NCI-H146 treated with DMSO at 0.1 percent for 48 hours (cell line): ENCODE data around the gene ADAMTSL1.

Source experiments
- DNase-seq: peaks from one replicate; lab custom pipeline; 2025; ENCODE audit not compliant: unreplicated experiment; lab: John Stamatoyannopoulos, UW

ADAMTSL1 gene

DNA sequence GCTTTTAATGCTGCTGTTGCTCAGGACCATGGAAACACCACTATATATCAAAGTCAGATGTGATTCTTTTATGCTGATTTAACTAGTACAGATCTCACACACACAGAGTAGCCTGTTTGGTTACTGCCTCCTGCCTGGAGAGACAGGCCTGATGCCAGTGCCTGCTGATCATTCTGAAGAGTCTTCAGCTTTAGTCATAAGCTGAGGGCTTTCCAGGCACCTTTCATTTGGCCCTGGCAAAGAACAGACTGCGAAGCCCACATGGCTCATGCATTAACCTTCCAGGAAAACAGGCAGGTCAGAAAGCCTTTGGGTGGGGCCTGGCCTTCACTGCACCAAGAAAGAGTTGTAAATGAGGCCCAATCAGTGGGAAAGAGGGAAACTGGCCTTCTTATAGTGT is 414.3 kb downstream of the ADAMTSL1 start:
- DNase-seq = no peak

DNA sequence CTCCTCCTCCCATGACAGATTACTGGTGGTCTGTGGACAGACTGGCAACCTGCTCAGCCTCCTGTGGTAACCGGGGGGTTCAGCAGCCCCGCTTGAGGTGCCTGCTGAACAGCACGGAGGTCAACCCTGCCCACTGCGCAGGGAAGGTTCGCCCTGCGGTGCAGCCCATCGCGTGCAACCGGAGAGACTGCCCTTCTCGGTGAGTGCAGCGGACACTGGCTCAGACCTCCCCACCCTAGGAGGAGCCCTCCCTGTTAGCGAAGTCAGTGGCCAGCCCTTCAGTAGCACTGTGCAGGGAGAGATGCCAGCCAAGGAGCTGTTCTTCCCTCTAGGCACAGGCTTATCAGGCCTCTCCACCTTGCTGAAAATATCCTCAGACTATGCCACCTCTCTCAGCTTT is 415.6 kb downstream of the ADAMTSL1 start:
- no peak for DNase-seq

DNA sequence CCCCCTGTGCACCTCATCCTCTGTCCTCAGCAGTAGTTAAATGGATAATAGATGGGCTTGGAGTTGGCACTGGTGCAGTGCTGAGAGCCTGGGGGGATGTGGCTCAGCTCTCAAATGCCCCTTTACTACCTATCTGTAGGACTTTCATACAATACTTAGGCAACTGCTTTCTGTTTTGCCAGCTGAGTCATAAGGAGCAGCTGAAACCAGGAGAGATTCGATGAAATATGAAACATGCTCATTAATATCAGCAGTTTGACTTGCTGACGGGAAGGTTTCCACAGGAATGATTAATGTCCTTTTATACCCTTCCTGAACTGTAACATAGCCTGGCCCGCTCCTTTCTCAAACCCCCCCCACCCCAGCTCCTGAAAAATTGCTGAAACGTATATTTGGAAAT is 416.4 kb downstream of the ADAMTSL1 start:
- DNase-seq = no peak

DNA sequence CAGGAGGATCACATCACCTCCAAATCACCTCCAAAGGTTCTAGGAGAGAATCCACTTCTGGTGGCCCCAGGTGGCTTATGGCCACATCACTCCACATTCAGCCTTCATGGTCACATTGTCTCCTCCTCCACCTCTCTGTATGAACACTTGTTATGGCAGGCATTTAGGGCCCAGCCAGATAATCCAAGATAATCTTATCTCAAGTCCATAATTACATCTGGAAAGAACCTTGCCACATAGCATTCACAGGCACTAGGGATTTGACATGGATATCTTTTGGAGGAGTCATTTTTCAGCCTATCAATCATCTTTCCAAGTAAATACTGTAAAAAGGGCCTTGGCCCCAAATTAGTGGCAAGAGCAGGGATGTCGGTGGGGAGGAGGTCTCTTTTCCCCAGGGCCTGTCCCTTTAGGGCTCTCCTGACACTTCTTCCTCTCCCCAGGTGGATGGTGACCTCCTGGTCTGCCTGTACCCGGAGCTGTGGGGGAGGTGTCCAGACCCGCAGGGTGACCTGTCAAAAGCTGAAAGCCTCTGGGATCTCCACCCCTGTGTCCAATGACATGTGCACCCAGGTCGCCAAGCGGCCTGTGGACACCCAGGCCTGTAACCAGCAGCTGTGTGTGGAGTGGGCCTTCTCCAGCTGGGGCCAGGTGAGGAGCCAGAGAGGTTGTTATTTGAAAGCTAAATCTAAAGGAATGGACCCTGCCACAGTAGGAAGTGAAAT is 418.2 kb downstream of the ADAMTSL1 start:
- no peak for DNase-seq

DNA sequence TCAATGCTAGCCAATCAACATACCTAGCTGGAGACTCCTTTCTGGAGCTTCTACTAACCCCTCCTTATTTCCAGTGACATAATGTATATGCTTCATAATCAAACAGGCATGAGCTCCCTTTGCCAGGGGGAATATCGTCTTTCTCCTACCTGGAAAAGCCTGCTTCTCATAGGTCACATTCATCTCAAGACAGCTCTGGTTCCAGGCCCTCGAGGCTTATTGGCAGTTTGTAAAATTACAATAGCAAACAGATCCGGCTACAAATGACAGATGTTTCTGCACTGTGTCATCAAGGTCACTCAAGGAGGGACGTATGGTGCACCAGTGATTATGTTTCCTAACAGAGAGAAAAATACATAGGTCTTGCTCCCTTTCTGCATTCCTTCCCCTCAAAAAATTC is 419.1 kb downstream of the ADAMTSL1 start:
- DNase-seq = no peak

DNA sequence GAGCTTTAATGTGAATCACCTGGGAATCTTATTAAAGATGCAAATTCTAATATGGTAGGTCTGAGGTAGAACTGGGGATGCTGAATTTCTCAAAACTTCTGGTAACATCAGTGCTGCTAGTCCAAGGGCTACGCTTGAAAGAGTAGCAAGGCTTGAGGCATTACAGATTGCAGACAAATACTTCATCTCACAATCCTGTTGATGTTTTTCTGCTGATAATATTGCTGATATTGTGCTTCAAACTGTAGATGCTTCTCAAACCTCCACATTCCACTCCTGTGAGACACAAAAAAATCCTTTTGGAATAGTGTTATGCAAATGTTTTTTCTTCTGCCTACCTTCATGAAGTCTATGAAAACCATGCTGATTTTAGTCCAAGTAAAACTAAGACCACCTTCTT is 419.5 kb downstream of the ADAMTSL1 start:
- DNase-seq = no peak

DNA sequence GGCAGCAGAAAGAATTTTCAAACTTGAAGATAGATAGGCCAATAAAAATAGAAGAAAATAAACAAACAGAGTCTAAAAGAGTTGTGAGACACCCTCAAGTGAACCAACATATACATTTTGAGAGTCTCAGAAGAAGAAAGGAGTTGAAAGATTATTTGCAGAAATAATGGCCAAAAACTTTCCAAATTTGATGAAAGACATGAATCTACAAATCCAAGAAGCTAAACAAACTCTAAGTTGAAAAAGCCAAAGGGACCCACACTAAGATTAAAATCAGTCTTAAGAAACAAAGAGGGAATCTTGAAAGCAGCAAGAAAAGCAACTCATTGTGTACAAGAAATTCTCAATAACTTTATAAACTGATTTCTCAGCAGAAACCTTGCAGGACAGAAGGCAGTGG is 422.1 kb downstream of the ADAMTSL1 start:
- DNase-seq = no peak

DNA sequence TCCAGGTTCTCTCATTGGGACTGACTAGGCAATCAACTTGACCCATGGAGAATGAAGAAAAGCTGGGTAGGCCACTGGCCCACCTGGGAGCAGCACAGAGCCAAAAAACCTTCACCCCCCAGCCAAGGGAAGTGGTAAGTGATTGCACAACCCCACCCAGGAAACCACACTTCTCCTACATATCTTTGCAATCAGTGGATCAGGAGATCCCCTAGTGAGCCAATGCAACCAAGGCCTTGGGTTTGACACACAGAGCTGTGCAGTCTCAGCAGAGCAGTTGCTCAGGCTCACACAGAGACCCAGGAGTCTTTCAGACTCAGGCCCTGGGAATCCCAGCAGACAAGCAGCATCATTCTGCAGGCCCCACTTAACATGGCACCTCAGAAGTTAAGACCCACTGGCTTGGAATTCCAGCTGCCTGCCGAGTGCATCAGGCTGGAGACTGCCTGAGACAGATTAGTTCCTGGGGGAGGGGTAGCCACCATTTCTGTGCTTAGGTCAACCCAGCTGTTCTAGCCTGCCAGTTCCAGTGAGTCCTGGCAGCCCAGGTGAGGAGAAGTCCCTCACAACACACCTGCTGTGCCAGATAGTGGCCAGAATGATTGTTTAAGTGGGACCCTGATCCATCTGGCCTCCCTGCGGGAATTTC is 422.7 kb downstream of the ADAMTSL1 start:
- peak; percentile 12 for DNase-seq

DNA sequence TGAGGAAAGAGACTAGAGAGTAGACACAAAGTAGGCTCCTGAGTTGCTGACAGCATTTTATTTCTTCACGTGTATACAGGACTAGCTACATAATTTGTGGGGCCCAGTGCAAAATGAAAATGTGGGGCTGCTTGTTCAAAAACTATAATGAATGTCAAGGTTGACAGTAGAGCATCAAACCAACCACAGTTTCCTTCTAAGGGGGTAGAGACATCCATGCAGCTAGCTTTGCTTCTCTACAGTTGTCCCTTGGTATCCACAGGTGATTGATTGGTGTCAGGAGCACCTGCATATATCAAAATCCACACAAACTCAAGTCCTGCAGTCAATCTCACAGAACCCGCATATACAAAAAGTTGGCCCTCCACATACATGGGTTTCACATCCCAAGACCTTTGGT is 429.5 kb downstream of the ADAMTSL1 start:
- no peak for DNase-seq

DNA sequence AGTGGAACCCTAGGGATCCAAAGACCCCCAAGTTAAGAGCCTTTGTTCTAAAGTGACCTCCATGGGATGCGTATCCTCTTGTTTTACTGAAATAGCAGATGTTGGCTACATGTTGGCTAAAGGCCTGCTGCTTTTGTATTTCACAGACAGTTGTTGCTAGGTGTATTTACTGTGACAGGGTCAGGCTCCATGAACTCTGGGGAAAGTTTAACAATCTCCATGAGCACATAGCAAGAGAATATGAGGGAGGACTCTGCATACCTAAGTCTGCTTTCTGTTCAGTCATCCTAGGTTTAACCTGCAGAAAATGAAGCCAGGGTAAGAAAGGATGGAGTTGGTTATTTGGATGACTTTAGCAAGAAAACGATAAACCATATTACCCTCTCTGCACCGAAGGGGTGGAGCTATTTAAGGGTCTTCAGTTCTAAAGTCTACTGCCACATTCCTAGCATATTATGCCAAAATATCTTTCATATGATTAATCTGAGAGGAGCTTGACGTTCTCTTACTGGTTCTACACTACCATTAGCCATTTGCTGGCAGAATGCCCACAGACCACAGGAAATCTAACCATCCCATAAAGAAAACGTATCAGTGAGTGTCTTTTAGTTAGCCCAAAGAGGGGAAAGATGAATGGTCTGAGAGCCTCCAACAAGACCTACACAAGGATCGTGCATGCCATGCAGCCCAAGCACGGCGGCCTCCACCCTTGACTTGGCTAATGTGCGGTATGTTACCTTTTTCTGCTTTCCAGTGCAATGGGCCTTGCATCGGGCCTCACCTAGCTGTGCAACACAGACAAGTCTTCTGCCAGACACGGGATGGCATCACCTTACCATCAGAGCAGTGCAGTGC is 431.3 kb downstream of the ADAMTSL1 start:
- DNase-seq = no peak

DNA sequence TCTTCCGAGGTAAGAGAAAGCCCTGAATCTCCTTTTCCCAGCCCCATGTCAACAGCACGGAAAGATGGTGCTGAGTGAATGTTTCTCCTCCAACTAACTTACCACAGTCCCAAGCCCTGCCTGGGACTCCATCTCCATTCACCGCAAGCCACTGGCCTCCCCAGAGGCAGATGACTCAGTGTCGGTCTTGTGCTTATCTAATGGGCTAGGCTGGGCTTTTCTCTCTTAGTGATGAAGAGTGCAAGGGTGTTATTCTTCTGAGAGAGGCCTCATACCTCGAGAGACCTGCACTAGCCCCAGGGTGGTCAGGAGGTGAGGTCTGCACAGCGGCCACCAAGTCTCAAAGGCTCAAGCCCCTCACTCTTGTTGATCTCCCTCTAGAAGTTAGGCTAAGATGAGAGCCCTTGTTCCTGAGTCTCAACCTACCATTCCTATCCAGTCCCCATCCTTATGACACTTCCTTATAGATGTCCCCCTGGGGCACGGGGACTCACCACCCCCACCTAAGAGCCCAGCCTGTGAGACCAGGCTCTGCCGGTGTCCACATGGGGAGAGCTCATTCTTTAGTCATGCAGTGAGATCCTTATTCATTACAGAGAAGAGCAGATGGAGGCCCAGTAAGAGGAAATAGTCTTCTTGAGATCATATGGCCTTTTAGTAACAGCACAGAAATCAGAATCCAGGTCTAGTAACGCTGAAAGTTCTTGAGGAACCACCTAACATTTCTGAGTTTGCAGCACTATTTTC is 432.1 kb downstream of the ADAMTSL1 start:
- no peak for DNase-seq

DNA sequence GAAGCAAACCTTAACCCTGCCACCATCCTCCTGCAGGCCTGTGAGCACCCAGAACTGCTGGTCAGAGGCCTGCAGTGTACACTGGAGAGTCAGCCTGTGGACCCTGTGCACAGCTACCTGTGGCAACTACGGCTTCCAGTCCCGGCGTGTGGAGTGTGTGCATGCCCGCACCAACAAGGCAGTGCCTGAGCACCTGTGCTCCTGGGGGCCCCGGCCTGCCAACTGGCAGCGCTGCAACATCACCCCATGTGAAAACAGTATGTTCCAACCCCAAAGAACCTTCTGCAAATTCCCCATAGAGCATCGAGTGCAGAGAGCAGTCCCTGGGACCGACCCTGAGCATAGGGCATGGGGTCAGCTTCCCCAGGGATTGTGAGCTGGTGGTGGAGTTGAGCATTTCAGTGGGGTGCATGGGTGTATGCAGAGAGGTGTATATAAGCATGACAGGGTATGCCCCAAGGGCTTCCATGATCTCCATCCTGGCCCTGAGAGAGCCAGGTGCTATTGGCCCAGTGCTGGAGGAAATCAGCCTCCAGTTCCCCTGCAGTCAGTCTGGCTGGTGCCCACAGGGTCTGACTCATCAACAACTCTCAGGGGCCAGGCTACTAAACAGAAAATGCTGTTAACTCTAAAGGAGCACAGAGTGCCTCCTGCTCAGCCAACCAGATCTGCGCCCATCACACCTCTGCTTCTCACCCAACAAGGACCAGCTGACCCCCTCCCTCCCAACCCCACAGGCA is 432.9 kb downstream of the ADAMTSL1 start:
- no peak for DNase-seq

DNA sequence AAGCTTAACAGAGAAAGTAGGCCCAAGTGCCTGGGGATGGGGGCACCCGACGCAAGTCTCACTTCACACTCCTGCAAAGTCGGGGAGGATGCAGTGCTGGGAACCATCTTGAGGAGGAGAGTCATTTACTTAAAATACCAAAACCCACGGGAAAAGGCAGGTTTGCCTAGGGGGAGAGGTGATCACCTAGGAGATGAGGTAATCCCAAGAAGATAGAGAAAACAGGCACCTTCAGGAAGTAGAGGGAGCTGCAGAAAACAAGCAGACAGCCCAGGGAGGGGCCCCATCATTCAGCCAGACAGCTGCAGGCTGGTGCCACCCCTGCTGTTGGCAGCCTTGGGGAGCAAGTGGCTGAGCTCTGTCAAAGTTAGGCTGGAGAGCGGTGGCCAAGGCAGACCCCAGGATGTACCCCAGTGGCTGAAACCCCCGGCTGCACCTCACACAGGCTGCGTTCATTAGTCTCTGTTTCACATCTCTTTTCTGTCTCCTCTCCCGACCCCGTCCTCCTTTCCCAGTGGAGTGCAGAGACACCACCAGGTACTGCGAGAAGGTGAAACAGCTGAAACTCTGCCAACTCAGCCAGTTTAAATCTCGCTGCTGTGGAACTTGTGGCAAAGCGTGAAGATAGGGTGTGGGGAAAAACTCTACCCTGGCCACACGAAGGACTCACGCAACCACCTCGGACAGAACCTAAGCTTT is 434.1 kb downstream of the ADAMTSL1 start:
- no peak for DNase-seq

DNA sequence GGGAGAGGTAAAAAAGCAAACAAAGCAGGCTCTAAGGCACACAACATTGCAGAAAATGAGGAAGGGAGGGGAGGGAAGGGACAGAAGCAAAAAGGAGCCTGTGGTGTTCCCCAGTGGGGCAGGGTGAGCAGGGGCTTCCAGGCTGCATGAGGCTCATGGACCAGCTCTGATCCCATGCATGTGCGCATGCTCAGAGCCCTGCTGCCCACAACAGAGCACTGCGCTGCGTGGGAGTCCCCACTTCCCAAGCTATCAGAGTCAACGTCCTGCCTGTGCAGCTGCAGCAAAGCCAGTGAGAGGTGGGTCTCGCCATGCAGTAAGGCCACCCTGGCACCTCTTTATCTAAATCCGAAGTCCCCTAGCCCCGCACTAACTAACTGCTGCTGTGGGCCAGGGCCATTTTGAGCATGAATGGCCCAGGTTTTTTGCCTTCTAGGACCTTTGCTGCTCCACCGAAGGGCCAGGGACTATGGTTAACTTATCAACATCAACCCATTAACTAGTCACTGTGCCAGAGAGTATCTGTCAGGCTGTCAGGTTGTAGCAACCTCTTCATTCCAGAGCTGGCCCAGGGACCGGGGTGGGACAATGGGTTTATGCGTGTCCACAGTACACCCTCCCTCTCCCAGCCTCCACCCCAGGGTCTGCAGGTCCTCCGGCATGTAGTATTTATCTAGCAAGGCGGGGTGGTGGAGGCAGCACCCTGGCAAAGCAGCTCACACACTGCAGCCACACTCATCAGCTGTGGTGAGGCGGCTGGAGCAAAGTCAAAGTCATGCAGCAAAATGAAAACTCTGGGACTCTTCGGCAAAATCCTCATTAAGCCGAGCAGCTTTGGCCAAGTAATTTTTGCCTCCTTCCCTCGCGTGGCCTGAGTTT is 435.4 kb downstream of the ADAMTSL1 start:
- DNase-seq = no peak

DNA sequence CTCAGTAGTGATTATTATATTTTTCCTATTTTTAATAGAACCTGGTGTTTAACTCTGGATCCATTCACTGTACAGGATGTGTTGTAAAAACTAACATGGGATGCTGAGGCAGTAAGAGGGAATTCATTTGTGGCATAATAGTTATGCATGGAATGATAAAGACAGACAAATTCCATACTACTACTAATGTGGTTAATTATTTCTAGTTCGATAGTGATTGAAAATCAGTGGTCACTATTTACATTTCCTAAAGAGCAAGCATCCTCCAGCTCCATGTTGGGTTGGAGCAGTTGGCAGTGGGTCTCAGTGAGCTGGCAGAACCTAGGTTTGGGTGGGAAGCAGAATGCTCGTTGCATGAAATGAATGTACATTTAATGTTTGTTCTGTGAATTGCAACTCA is 436.5 kb downstream of the ADAMTSL1 start:
- no peak for DNase-seq

DNA sequence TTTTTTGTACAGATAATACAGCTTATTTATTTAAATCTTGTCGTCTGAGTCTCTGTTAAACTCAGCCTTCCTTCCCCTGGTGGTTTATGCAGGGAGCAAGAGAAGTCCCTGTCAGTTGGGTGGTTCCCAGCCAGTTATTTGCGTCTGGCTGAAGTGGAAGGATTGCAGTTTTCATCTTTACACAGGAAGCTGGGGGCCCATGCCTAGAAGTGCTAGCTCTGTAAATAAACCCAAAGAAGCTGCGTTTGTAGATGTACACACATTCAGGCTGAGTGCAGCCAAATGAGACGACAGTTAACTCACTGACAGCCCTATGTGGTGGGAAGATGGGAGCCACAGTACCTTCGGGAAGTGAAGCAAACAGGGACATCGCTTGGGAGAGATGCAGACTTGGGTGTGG is 437.0 kb downstream of the ADAMTSL1 start:
- no peak for DNase-seq

DNA sequence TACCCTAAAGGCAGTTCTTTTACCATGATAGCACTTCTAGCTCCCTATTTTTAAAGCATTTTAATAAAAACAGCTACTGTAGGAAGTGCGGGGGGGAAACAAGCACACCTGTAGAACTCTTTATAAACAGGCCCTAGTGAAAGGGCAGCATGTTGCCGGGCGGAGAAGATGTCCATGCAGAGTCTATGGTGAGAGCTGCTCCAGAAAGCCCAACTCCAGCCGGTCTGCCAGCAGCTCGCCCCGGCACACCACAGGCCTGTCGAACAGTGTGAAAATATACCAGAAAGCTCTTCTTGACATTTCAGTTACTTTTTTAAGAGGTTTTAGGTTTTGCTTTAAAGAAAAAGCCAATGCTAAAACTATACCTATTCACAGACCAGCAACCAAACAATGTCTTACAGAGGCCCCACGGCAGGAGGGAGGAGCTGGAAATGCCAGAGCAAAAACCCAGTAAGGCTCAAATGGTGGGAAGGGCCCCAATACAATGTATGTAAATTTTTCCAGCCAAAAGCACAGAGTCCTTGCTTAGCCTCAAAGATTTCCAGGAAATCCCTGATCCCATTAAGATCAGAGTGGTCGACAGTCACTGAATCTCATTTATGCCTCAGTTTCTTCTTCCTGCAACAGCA is 437.9 kb downstream of the ADAMTSL1 start:
- no peak for DNase-seq
